ENCODE data around the gene MBL2.

The MBL2 gene

DNA sequence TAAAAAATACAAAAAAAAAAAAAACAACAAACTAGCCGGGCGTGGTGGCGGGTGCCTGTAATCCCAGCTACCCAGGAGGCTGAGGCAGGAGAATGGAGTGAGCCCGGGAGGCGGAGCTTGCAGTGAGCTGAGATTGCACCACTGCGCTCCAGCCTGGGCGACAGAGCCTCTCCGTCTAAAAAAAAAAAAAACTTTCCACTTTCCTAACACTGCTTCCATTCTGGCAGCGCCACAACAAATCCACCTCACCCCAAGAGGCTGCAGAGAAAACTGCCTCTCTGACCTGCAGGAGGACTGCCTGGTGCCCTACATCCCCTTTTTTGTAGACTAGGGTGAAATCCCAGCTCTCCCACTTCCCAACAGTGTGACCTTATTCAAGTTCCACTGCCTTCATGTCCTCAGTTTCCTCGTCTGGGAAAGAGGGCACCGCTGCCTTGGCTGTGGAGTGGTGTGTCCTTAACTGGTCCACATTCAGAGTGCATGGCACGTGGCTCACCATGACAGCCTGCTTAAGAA is 2.6 kb upstream of the MBL2 start:
- DNase-seq (ENCODE audit: low read depth, low spot score) = no peak
- H3K4me3 ChIP-seq (ENCODE audit: low read length) = no peak overlapping the region

DNA sequence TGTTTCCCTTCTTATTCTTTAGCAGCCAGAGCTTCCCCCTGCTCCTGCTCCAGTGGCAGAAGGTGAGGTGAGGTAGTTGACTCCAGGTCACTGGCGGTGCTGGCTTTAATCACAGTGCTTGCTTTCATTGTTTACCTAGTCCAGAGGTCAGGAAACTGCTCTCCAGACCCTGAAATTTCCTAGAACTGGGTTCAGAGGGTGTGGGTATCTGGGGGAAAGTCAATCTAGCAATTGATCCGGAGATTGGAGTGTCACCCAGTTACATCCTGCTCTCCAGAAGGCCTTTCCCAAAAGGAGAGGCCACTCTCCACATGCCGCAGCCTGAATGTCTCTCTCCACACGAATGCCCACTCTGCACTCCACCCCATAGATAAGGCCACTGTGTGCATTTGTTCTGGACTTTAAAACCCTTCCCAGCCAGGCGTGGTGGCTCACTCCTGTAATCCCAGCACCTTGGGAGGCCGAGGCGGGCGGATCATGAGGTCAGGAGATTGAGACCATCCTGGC is 2.1 kb upstream of the MBL2 start:
- no peak for DNase-seq (ENCODE audit: low read depth, low spot score)

DNA sequence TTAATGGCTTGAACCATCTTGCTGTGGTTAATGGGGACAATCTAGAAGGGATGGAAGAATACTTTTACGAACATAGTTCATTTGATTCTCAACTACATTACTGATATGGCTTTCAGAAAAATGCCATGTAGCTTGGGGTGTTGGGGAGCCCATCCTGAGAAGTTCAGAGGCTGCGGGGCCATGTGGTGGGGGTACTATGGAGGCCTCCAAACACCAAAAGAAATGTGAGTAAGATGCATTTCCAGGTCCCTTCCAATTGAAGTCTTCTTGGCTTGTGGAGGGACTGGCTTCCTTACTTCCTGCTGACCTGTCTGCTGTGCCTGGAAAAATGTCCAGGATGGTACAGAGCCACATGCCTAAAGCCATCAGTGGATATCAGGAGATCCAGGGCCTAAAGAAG is 1.6 kb upstream of the MBL2 start:
- no peak overlapping the region for H3K4me3 ChIP-seq (ENCODE audit: low read length)
- DNase-seq (ENCODE audit: low read depth, low spot score) = no peak

More for the DNA sequence above, 2.1 kb upstream of the MBL2 start:
- no peak overlapping the region for H3K4me3 ChIP-seq (ENCODE audit: low read length)

DNA sequence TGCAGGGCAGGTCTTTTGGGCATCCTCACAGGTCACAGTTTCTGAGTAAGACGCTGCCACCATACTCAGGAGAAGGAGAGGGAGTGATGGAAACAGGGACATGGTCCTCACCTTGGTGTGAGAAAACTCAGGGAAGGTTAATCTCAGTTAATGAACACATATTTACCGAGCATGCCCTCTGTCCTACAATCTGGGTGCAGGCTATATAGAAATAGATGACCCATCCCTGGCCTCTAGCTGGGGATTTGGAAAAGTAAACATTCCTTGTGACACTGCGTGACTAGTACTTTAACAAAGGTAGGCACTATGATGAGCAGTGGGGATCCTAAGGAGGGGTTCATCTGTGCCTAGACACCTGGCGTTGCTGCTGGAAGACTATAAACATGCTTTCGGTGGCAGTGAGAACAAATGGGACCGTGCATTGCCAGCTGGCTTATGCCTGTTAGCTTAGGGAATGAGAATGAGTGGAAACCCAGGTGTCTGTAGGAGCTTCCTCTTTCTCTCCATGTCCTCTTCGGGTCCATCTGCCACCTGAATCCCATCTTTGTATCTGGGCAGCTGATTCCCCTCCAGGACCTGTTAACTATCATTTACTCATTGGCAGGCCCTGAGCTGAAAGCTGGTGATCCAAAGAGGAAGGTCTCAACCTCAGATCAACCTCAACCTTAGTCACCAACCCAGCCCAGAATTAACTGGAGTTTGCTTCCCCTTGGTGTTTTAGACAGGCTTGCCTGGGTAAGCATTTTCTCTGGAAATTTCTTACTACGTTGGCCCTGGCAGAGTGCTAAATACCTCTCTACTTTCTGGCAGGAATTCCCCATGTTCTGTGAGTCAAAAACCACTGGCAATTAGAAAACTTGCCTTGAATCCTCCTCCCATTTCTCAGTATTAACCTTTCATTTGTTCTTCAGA is 794 bp downstream of the MBL2 start:
- DNase-seq (ENCODE audit: low read depth, low spot score) = no peak
- H3K4me3 ChIP-seq (ENCODE audit: low read length) = no peak overlapping the region

DNA sequence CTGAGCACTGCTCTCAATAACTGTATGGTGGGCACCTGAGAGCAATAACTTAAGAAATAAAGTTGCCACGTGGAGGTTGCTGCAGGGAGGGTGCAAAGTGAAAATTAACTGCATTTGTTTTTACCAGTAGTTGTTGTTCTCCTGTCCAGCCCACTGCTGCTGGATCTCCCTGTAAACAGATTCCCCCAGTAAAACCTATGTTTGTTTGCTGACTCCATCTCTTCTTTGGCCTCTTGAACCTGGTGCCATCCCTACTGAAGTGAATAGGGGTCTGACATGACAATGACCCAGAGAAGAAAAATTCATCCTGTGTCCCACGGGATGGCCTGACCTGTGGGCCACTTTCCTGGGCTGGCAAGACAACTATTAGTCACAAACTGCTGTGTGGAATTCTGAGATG is 1.7 kb downstream of the MBL2 start:
- no peak for DNase-seq (ENCODE audit: low read depth, low spot score)
- no peak overlapping the region for H3K4me3 ChIP-seq (ENCODE audit: low read length)

DNA sequence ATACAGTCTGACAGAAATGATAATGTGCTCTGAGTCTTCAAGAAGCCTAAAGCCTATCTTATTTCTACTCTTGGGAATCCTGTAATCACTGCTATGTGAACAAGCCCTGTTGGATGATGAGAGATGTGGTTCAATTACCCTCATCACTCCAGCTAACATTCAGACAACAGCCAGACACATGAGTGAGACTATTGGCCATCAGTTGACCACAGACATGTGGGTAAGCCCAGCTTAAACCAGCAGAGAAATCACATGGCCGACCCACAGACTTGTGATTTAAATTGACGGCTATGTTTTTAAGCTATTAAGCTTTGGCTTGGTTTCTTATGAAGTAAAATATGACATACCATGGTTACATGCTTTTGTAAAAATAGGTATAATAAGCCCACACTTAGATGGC is 2.6 kb downstream of the MBL2 start:
- no peak for DNase-seq (ENCODE audit: low read depth, low spot score)
- H3K4me3 ChIP-seq (ENCODE audit: low read length) = no peak overlapping the region

DNA sequence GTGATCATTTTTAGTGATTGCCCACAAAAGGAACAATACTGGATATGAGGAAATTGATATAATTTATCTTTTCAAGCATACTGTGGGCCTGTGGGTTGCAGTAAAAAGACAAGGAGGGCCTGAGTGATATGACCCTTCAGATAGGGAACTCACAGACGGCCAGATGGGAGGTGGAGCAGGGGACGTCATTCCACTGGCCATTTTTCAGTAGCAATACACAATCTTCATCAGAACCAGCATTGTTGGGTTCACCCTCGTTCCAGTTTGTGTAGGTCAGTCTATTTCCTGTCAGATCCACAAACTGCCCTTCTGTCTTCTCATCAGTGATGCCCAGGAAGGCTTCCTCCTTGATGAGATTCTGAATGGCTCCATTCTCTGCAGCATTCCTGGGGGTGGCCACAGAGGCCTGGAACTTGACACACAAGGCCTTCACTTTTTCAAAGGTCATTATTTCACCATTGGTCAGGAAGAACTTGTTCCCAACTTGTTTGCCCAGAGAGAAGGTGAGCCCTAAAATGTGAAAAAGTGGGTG is 4.5 kb downstream of the MBL2 start:
- no peak for DNase-seq (ENCODE audit: low read depth, low spot score)
- no peak overlapping the region for H3K4me3 ChIP-seq (ENCODE audit: low read length)

DNA sequence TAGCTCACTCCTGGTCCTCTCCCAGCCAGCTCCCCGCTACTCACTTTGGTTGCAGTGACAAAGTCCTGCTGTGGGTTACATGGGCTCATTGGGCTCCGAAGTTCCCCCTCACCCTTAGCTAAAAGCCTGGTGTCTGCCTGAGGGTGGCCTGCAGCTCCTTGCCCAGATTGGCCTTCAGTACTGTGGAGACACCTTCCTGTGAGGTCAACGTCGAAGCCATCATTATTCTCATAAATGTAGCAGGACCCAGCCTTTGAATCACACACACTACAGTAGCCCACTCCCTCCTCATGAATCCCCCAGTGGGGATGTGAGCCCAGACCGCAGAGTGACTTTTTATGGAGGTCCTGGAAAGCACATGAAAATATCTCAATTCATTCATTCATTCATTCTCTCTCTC is 10.5 kb downstream of the MBL2 start:
- no peak overlapping the region for H3K4me3 ChIP-seq (ENCODE audit: low read length)
- no peak for DNase-seq (ENCODE audit: low read depth, low spot score)

DNA sequence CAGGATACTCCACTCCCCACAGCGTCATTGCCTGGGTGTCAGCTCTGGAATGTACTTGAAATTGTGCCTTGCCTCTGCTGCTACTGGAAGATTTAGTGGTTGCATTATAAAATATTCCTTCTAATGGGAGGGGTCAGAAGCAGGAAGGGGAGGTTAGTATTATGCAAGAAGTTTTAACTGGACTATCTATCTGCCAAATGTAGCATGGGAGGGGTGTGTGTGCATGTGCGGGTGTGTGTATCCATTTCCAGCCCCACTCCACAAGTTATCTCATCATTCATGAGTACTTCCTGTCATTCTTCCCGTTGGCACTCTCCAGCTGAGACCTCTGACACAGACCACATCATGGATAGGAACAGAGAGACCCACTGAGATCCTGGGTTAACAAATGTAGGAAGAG is 13.4 kb downstream of the MBL2 start:
- no peak overlapping the region for H3K4me3 ChIP-seq (ENCODE audit: low read length)
- DNase-seq (ENCODE audit: low read depth, low spot score) = no peak

DNA sequence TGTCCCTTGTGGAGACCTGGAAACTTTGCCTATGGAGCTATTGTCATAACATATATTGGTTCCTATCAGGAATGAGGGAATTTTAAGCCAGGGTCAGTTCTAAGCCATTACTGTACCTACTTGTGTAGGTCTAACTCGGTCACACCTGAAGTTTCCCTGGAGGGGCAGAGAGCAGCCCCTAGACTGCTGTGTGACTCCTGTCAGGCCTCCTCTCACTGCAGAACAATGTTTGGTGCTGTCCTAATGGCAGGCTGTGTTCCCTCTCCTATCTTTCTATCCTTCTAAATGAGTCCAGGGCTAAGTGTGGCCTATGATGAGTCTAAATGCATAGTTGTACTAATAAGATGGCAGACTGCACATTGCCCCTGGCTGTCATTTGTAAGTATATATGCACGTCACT is 14.2 kb downstream of the MBL2 start:
- DNase-seq (ENCODE audit: low read depth, low spot score) = no peak
- H3K4me3 ChIP-seq (ENCODE audit: low read length) = no peak overlapping the region

DNA sequence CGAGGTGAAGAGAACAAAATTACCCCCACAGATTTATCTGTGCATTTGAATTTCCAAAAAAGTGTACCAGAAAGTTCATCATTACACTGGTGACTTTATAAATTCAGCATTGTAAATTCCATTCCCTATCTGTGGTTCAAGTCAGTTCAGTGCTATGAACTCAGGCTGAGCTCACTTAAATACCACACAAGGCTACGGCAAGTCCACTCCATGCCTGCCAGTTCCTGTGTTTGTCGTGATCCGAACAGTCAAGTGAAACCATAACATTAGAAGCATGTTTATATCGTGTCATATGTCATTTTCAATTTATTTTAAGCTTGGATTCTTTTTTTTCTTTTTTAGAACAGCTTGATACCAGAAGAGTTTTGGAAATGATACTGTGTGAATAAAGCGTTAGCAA is 14.8 kb downstream of the MBL2 start:
- no peak overlapping the region for H3K4me3 ChIP-seq (ENCODE audit: low read length)
- no peak for DNase-seq (ENCODE audit: low read depth, low spot score)

DNA sequence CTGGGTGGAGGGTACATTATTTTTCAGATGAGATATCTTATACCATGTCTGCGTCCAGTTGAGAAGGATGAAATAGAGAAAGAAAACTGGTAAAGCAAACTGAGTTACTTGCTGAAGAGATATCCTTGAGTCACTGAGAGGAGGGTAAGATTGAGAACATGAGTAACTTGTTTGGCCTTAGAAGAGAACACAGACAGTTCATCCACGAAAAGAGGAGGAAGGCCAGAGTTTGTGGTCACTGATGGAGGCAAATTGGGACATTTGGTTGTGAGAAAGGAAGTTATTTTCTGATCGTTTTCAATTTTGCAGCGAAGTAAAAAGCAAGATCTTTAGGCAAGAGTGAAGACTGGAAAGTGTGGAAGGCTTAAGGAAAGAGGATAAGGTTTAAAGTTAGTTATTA is 15.6 kb downstream of the MBL2 start:
- no peak for DNase-seq (ENCODE audit: low read depth, low spot score)
- no peak overlapping the region for H3K4me3 ChIP-seq (ENCODE audit: low read length)

DNA sequence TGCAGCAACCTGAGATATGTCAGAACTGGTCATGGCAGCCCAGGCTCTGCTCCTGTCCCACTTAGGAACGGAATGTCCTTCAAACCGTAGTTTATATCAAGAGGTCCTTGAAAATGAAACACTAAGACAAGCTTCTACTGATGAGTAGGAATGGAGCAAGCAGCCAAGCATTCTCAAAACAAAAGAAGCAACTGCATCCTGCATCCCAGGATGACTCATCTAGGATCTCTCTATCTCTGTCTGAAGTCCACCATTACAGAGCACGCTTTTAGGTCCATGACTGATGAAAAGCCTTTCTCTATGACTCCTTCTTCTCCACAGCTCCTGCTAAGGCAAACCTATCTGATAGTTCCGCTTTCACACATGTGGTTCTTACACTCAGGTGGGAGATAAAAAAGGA is 16.3 kb downstream of the MBL2 start:
- no peak for DNase-seq (ENCODE audit: low read depth, low spot score)
- H3K4me3 ChIP-seq (ENCODE audit: low read length) = no peak overlapping the region

DNA sequence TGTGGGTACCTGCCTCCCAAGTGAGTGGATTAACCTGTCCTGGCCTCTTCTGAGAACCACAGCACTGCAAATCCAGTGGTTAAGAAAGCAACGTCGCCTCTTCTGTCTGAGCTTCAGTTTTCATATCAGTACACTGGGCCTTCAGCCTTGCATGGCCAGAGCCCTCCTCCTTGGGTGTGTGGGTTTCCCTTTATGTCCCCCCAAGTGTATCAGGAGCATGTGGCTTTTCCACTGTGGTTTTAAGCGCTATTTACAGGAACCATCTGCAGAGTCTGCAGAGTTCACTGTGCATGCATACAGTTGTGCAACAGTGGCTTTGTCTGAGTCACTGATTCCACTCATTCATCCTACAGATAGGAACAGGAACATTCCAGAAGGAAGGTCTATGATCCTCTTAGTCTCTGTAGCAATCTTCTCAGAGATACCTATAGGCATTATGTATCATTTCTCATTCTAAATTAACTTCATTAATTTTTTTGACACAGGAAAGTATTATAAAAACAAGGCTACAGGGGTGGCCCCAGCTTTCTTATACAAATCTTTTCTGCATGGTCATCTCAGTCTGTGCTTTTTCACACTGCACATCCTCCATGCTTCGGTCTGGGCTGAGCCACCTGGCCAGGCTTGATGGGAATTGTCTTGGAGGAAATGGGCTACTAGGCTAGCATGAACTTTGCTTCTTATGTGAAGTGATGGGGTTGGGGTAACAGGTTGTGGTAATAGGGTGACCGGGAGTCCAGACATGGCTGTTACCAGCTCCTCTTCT is 17.1 kb downstream of the MBL2 start:
- no peak for DNase-seq (ENCODE audit: low read depth, low spot score)
- no peak overlapping the region for H3K4me3 ChIP-seq (ENCODE audit: low read length)

DNA sequence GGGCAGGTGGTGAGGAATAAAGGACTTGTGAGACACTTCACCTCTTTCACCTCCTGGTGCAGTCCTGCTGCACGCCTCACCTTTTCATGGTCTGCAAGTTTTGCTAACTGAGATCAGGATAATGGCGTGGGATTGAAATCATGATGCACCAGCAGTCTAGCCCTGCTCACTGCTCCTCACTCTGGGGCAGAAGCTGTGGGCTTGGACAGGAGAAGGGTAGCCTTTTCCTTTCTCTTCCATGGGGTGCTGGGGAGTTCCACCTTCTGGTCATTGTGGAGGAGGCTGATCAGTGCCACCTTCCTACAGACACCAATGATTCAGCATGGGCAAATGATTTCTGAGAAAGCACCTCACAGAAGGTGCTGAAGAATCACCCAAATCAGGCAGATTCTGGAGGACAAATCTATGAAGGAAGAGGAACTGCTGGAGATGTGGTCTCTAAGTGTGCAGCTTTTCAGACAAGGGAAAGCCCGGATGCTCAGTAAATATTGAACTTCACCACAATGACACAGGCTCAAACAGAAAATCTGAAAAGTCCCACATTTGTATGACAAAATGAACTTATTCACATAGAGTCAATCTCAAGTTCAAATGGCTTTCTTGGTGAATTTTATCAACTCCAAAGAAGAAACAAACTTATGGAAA is 19.7 kb downstream of the MBL2 start:
- no peak overlapping the region for H3K4me3 ChIP-seq (ENCODE audit: low read length)
- DNase-seq (ENCODE audit: low read depth, low spot score) = no peak

DNA sequence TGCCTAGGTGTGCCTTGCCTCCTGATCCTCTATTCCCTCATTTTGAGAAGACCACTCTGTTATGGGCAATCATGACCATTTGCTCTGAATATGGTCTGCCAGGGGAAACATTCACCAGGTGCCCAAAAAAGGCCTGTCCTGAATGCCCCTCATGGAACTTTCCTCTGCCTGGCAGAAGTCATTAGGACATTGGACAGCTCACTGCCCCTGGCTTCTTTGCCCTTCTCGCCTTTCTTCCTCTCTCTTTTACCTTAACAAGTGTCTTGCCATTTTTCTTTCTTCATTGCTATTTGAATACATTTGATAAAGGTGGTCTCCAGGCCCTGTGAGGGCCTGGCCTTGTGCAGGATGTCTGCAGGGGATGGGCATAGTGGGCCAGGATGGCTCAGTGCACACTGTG is 20.3 kb downstream of the MBL2 start:
- no peak for DNase-seq (ENCODE audit: low read depth, low spot score)
- H3K4me3 ChIP-seq (ENCODE audit: low read length) = no peak overlapping the region

DNA sequence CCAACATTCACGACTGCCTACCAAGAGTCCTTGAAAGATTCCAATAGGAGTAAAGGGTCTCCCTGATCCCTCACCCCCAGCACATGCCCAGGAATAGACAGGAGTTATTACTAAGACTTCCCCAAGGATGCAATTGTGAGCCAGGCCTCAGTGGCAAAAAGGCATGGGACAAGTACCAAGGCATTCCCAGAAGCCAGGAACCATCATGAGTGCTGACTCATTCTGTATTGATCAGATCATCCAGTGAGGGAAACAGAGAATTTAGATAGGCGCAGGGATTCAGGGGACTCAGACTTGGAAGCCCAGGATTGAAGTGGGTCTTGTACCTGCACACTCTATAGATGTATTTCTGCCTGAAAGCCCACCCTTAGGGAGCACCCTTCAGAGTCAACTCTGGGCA is 21.2 kb downstream of the MBL2 start:
- no peak overlapping the region for H3K4me3 ChIP-seq (ENCODE audit: low read length)
- no peak for DNase-seq (ENCODE audit: low read depth, low spot score)

DNA sequence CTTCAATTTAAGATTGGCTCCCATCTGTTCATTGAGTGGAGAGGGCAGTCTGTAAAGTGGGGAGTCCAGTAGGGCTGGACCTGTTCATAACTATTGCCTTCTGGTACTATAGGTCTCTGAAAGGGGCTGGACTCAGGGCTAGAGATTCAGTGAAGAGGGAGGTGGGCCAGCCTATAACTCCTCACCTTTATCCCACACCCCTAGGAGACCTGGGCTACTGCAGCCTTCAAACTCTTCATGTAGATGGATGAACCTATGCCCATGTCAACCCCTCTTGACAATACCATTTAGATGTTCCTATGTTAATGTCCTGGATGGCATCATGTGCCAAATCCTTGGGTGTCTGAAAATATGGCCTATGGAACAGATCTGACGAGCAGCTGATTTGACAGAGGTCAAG is 22.0 kb downstream of the MBL2 start:
- DNase-seq (ENCODE audit: low read depth, low spot score) = no peak
- no peak overlapping the region for H3K4me3 ChIP-seq (ENCODE audit: low read length)

DNA sequence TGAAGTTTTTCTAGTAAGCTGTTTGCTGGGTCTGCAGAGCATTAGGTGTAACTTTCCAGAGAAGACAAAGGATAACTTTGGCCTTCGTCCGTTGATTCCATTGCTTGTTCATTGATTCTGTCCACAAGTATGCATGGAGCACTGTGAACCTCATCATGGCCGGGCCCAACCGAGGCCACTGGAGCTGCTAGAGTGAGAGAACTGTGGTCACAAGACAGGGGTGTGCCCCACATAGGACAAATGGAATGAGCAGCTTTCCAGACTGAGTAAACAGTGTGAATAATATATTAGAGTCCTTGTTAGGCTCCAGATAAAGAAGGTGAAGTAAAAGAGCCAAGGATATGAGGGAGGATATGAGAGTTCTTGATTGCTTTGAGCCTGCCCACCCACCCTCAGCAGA is 24.9 kb downstream of the MBL2 start:
- no peak for DNase-seq (ENCODE audit: low read depth, low spot score)
- no peak overlapping the region for H3K4me3 ChIP-seq (ENCODE audit: low read length)

DNA sequence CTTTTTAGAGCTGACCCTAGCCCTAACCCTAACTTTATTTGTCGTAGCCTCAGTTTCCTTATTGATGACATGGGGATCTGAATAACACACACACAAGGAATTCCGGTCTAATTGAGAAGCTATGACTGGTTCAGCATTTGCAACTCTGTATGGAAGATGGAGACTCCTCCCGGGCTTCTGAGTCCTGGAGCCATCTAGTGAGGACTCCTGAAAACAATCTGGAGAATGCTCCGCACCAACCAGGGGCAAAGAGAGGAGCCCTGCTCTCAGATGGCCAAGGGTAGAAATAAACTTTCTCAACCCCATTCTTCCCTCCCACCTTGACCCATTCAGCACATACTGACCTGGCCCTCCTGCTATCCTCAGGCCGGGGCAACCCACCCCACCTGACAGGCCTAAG is 26.4 kb downstream of the MBL2 start:
- no peak overlapping the region for H3K4me3 ChIP-seq (ENCODE audit: low read length)
- DNase-seq (ENCODE audit: low read depth, low spot score) = no peak

Measured in Jurkat, Clone E6-1 (cell line).